KMS-11 (cell line): ENCODE data around the gene RAB5A.
"Not testable (repeated sequence)": the region's sequence is repeated elsewhere in the genome, so short reads cannot be mapped to it uniquely, and the experiment has no call there.

Experiments
- H2AFZ ChIP-seq: fragments of 200-600 bp; sonication (generic); 2 replicates; pipeline ENCODE4 v1.6.1; 2016; ENCODE audit warnings: antibody characterized with exemption, mixed run types, low read depth
- H3K27ac ChIP-seq: fragments of 200-600 bp; sonication (generic); 2 replicates; pipeline ENCODE4 v1.6.1; 2016; ENCODE audit warnings: mild to moderate bottlenecking, mixed run types
- H3K27me3 ChIP-seq: fragments of 200-600 bp; sonication (generic); 2 replicates; pipeline ENCODE4 v1.6.1; 2017; ENCODE audit warnings: mild to moderate bottlenecking, low read depth, mixed run types, moderate library complexity; ENCODE audit not compliant: insufficient read depth
- H3K36me3 ChIP-seq: fragments of 200-600 bp; sonication (generic); 2 replicates; pipeline ENCODE4 v1.6.1; 2017; ENCODE audit warnings: mild to moderate bottlenecking, mixed run types; ENCODE audit not compliant: insufficient read depth
- H3K4me1 ChIP-seq: fragments of 200-600 bp; sonication (generic); 2 replicates; pipeline ENCODE4 v1.6.1; 2016; ENCODE audit warnings: mild to moderate bottlenecking, low read depth, mixed run types; ENCODE audit not compliant: poor library complexity, severe bottlenecking
- H3K4me2 ChIP-seq: fragments of 200-600 bp; sonication (generic); 2 replicates; pipeline ENCODE4 v1.7.0; 2016; ENCODE audit warnings: mild to moderate bottlenecking, mixed run types
- H3K4me3 ChIP-seq: fragments of 200-600 bp; sonication (generic); IDR thresholded peaks from 2 replicates; pipeline ENCODE4 v1.6.1; 2017; ENCODE audit warnings: low read depth, low read length, mixed read lengths; ENCODE audit not compliant: insufficient read depth
- H3K79me2 ChIP-seq: fragments of 200-600 bp; sonication (generic); 2 replicates; pipeline ENCODE4 v1.6.1; 2016; ENCODE audit warnings: low read depth, mixed run types; ENCODE audit not compliant: insufficient read depth
- H3K9ac ChIP-seq: fragments of 200-600 bp; sonication (generic); 2 replicates; pipeline ENCODE4 v1.6.1; 2016; ENCODE audit warnings: mild to moderate bottlenecking, mixed run types
- H4K20me1 ChIP-seq: fragments of 200-600 bp; sonication (generic); 2 replicates; pipeline ENCODE4 v1.6.1; 2016; ENCODE audit warnings: mild to moderate bottlenecking, mixed run types; ENCODE audit not compliant: insufficient read depth
- TF ChIP-seq, protein P1 (sequence below): fragments of 200-600 bp; sonication (generic); conservative IDR thresholded peaks from 2 replicates; pipeline ENCODE4 v1.6.1; 2017; ENCODE audit warnings: low read depth, mild to moderate bottlenecking, antibody characterized with exemption, low read length, moderate library complexity, mixed read lengths

RAB5A gene

DNA sequence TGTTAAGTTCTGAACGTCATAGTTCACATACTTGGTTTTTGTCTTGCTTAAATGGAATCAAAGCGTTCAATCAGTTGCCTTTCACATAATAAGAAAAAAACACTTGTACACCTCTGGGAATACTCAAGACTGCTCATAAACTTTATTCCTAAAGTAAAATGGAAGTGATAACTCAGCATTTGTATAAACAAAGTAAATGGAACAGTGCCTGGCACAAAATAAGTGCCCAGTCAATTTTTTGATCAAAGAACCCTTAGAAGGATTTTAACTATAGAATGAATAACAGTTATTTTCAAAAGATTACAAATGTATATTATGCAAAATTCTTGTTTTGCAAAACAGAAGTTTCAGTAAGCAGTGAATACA is 1.3 kb downstream of the RAB5A start:
- H4K20me1 ChIP-seq, result no peaks in the 10 kb centered on the region
- peaks cover 39% of the 10 kb centered on the region for H3K79me2 ChIP-seq
- no peaks in the 10 kb centered on the region for H3K27me3 ChIP-seq
- H3K36me3 ChIP-seq, result no peaks in the 10 kb centered on the region
- peak overlapping the region; percentile 76; the same call in 1 of the 2 replicates for H3K9ac ChIP-seq
- TF ChIP-seq, protein P1, sequence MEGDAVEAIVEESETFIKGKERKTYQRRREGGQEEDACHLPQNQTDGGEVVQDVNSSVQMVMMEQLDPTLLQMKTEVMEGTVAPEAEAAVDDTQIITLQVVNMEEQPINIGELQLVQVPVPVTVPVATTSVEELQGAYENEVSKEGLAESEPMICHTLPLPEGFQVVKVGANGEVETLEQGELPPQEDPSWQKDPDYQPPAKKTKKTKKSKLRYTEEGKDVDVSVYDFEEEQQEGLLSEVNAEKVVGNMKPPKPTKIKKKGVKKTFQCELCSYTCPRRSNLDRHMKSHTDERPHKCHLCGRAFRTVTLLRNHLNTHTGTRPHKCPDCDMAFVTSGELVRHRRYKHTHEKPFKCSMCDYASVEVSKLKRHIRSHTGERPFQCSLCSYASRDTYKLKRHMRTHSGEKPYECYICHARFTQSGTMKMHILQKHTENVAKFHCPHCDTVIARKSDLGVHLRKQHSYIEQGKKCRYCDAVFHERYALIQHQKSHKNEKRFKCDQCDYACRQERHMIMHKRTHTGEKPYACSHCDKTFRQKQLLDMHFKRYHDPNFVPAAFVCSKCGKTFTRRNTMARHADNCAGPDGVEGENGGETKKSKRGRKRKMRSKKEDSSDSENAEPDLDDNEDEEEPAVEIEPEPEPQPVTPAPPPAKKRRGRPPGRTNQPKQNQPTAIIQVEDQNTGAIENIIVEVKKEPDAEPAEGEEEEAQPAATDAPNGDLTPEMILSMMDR, result no peak
- H2AFZ ChIP-seq, result no peak overlapping the region
- H3K4me3 ChIP-seq, result peak overlapping the region; percentile 36
- peak overlapping the region; percentile 70; the same call in 1 of the 2 replicates for H3K27ac ChIP-seq
- H3K4me1 ChIP-seq, result peaks cover 12% of the 10 kb centered on the region
- peak overlapping the region; percentile 83 for H3K4me2 ChIP-seq

DNA sequence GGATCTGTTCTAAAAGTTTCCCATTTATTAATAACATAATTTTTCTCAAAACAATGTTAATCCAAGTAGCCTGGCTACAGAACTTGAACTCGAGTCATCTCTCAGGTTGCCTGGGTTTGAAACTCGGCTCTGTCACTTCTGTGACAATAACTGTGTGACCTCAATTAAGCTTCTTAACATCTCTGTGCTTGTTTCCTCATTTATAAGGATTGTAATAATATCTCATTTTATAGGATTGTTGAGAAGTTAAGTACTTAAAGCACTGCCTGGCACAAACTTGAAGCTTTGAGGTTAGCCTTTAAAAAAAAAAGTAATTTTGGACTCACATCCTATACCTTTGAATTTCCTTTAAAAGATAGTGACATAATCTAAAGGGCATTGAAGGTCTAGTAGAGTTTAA is 3.4 kb downstream of the RAB5A start:
- Histone ChIP-seq H3K4me1 (peaks cover 12% of the 10 kb centered on the region), H3K27ac (no peak overlapping the region), H3K79me2 (peaks cover 39% of the 10 kb centered on the region), H3K36me3 (no peaks in the 10 kb centered on the region), H4K20me1 (no peaks in the 10 kb centered on the region), H2AFZ (no peak overlapping the region), H3K27me3 (no peaks in the 10 kb centered on the region), H3K9ac (no peak overlapping the region), H3K4me3 (no peak overlapping the region), H3K4me2 (no peak overlapping the region)
- TF ChIP-seq, protein P1, result no peak

DNA sequence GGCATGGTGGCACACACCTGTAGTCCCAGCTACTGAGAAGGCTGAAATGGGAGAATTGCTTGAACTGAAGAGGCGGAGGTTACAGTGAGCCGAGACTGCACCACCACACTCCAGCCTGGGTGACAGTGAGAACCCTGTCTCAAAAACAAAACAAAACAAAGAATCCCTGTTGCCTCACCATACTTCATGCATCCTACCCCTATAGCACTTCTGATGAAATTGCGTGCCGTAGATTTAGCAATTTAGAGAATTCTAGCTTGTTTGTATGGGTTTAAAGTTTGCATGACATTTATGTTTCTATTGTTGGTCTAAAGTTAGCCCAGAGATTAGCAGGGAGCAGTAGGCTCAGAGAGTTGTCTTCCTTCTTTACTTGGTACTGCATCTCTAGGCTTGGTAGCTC is 7.8 kb downstream of the RAB5A start:
- Histone ChIP-seq H3K4me2 (no peak overlapping the region), H3K4me3 (no peak overlapping the region), H2AFZ (no peak overlapping the region), H3K36me3 (no peaks in the 10 kb centered on the region), H3K27me3 (no peaks in the 10 kb centered on the region), H4K20me1 (no peaks in the 10 kb centered on the region), H3K4me1 (no peaks in the 10 kb centered on the region), H3K79me2 (peaks cover 15% of the 10 kb centered on the region; the same call in 1 of the 2 replicates), H3K9ac (no peak overlapping the region), H3K27ac (no peak overlapping the region)
- TF ChIP-seq, protein P1, result no peak

DNA sequence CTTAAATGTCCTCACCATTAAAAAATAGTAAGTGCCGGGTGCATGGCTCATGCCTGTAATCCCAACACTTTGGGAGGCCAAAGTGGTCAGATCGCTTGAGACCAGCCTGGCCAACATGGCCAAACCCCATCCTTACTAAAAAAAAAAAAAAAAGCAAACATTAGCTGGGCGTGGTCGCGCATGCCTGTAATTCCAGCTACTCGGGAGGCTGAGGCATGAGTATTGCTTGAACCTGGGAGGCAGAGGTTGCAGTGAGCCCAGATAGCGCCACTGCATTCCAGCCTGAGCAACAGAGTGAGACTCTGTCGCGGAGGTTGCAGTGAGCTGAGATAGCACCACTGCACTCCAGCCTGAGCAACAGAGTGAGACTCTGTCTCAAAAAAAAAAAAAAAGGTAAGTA is 10.5 kb downstream of the RAB5A start:
- not testable (repeated sequence) for H3K36me3 ChIP-seq, H3K27me3 ChIP-seq, H3K4me2 ChIP-seq, H3K4me1 ChIP-seq, H3K4me3 ChIP-seq, H2AFZ ChIP-seq, H3K79me2 ChIP-seq, H3K9ac ChIP-seq, H4K20me1 ChIP-seq, H3K27ac ChIP-seq

DNA sequence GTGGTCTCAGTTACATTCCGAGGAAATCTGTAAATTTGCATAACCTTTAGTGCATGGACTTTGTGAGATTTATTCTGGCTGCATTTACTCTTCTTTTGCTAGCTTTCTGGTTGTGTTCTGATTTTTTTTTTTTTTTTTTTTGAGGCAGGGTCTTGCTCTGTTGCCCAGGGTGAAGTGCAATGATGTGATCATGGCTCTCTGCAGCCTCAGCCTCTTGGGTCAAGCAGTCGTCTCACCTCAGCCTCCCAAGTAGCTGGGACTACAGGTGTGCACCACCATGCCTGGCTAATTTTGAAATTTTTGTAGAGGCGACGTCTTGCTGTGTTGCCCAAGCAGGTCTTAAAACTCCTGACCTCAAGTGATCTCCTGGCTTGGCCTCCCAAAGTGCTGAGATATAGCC is 12.6 kb downstream of the RAB5A start:
- Histone ChIP-seq H2AFZ (no peak overlapping the region), H3K4me3 (no peak overlapping the region), H3K79me2 (0 out of 2 replicates have a peak, but pooled peaks cover 6% of the 10 kb centered on the region), H3K4me1 (no peaks in the 10 kb centered on the region), H3K9ac (no peak overlapping the region), H4K20me1 (no peaks in the 10 kb centered on the region), H3K36me3 (no peaks in the 10 kb centered on the region), H3K4me2 (no peak overlapping the region), H3K27ac (no peak overlapping the region), H3K27me3 (no peaks in the 10 kb centered on the region)
- TF ChIP-seq, protein P1, result no peak
